SK-N-MC (cell line): ENCODE data around the gene SEZ6.

Source experiments
- DNase-seq: peaks from one replicate; pipeline ENCODE4 v3.0.0-alpha.2; 2011; ENCODE audit warnings: low read depth, low spot score
- H3K27ac ChIP-seq: fragments of 200-600 bp; sonication (generic); 2 replicates; pipeline ENCODE4 v1.5.1; 2016; ENCODE audit warnings: mixed run types
- H3K36me3 ChIP-seq: fragments of 200-600 bp; sonication (generic); 2 replicates; pipeline ENCODE4 v1.6.1; 2017; ENCODE audit warnings: antibody characterized with exemption, low read length, mixed read lengths; ENCODE audit not compliant: insufficient read depth
- H3K4me3 ChIP-seq: fragments of 200-600 bp; sonication (generic); 2 replicates; pipeline ENCODE4 v1.5.1; 2016
- H3K9ac ChIP-seq: fragments of 200-600 bp; sonication (generic); 2 replicates; pipeline ENCODE4 v1.8.0; 2017; ENCODE audit warnings: mixed run types, mixed read lengths; ENCODE audit not compliant: insufficient read length
- H3K9me3 ChIP-seq: fragments of 200-600 bp; sonication (generic); 2 replicates; pipeline ENCODE4 v1.6.1; 2017; ENCODE audit warnings: low read depth, mild to moderate bottlenecking, antibody characterized with exemption, low read length, moderate library complexity, mixed read lengths
- EZH2 ChIP-seq: fragments of 200-600 bp; sonication (generic); IDR thresholded peaks from one replicate; pipeline ENCODE4 v1.6.1; 2017; ENCODE audit warnings: antibody characterized with exemption
- FOXP2 ChIP-seq: optimal IDR thresholded peaks from 2 replicates; pipeline ENCODE3; 2011; ENCODE audit warnings: mild to moderate bottlenecking, moderate library complexity; ENCODE audit not compliant: insufficient read depth; ENCODE audit errors: extremely low read length, control extremely low read depth
- POLR2AphosphoS5 ChIP-seq: IDR thresholded peaks from 2 replicates; pipeline ENCODE4 v1.6.1; 2012; ENCODE audit warnings: mild to moderate bottlenecking, low read depth, low read length, borderline replicate concordance

Gene SEZ6

GRCh38 chr17:28959471-28959871 is 46.4 kb downstream of the SEZ6 start:
- Histone ChIP-seq H3K9ac (no peak overlapping the region), H3K4me3 (no peak overlapping the region), H3K36me3 (no peaks in the 10 kb centered on the region), H3K9me3 (no peaks in the 10 kb centered on the region), H3K27ac (no peak overlapping the region)
- TF ChIP-seq EZH2 = no peak
- no peak for TF ChIP-seq POLR2AphosphoS5
- no peak for TF ChIP-seq FOXP2
- DNase-seq = no peak

GRCh38 chr17:28958820-28959455 is 46.9 kb downstream of the SEZ6 start:
- H3K9ac ChIP-seq = no peak overlapping the region
- TF ChIP-seq POLR2AphosphoS5 (no peak), EZH2 (no peak), FOXP2 (no peak)
- no peaks in the 10 kb centered on the region for H3K9me3 ChIP-seq
- H3K4me3 ChIP-seq = no peak overlapping the region
- no peak for DNase-seq
- no peaks in the 10 kb centered on the region for H3K36me3 ChIP-seq
- no peak overlapping the region for H3K27ac ChIP-seq

- no peak overlapping the region for H3K9ac ChIP-seq
- DNase-seq = no peak
- no peaks in the 10 kb centered on the region for H3K9me3 ChIP-seq
- TF ChIP-seq EZH2 (no peak), FOXP2 (no peak), POLR2AphosphoS5 (no peak)
- H3K27ac ChIP-seq = no peak overlapping the region
- H3K36me3 ChIP-seq = no peaks in the 10 kb centered on the region
- no peak overlapping the region for H3K4me3 ChIP-seq
These were observed 47.9 kb downstream of the SEZ6 start for GRCh38 chr17:28957992-28958355.

- DNase-seq = no peak
- no peaks in the 10 kb centered on the region for H3K9me3 ChIP-seq
- no peak overlapping the region for H3K9ac ChIP-seq
- H3K4me3 ChIP-seq = no peak overlapping the region
- TF ChIP-seq POLR2AphosphoS5 (no peak), FOXP2 (no peak), EZH2 (no peak)
- no peak overlapping the region for H3K27ac ChIP-seq
- no peaks in the 10 kb centered on the region for H3K36me3 ChIP-seq
These were observed 48.4 kb downstream of the SEZ6 start for GRCh38 chr17:28957277-28957991.

- H3K27ac ChIP-seq = no peak overlapping the region
- H3K9me3 ChIP-seq = no peaks in the 10 kb centered on the region
- no peaks in the 10 kb centered on the region for H3K36me3 ChIP-seq
- TF ChIP-seq FOXP2 (no peak), POLR2AphosphoS5 (no peak), EZH2 (no peak)
- no peak for DNase-seq
- no peak overlapping the region for H3K4me3 ChIP-seq
- no peak overlapping the region for H3K9ac ChIP-seq
These were observed 49.0 kb downstream of the SEZ6 start for GRCh38 chr17:28956861-28957260.

- no peak overlapping the region for H3K9ac ChIP-seq
- no peak for DNase-seq
These were observed 49.7 kb downstream of the SEZ6 start for GRCh38 chr17:28956112-28956511.

GRCh38 chr17:28955408-28955807 is 50.4 kb downstream of the SEZ6 start:
- H3K9ac ChIP-seq = no peak overlapping the region
- no peaks in the 10 kb centered on the region for H3K36me3 ChIP-seq
- no peaks in the 10 kb centered on the region for H3K9me3 ChIP-seq
- TF ChIP-seq FOXP2 (no peak), EZH2 (no peak), POLR2AphosphoS5 (no peak)
- H3K27ac ChIP-seq = no peak overlapping the region
- DNase-seq = no peak
- H3K4me3 ChIP-seq = no peak overlapping the region

More at GRCh38 chr17:28956112-28956511, 49.7 kb downstream of the SEZ6 start:
- H3K9me3 ChIP-seq = no peaks in the 10 kb centered on the region
- no peaks in the 10 kb centered on the region for H3K36me3 ChIP-seq
- no peak overlapping the region for H3K4me3 ChIP-seq
- TF ChIP-seq FOXP2 (no peak), POLR2AphosphoS5 (no peak), EZH2 (no peak)
- no peak overlapping the region for H3K27ac ChIP-seq

GRCh38 chr17:28954886-28955285 is 50.9 kb downstream of the SEZ6 start:
- Histone ChIP-seq H3K9ac (no peak overlapping the region), H3K9me3 (no peaks in the 10 kb centered on the region), H3K27ac (no peak overlapping the region), H3K4me3 (no peak overlapping the region), H3K36me3 (no peaks in the 10 kb centered on the region)
- DNase-seq = no peak
- no peak for TF ChIP-seq EZH2
